ENCODE results near the gene RIN3.

The RIN3 gene

DNA sequence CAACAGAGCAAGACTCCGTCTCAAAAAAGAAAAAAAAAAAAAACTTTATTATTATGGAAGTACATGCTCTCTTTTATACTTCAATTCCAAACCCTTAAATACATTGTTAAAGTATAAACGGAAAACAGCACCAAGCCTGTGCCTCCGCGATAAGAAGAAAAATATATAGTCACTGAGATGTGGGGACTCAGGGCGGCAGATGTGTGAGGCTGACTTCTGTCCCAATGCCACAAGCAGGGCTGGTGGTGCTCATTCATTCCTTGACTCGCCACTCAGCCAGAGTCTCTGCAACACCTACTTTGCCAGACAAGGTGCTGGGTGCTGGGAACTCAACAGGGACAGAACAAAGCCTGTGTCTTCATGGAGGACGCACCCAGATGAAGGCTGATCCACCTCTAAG, 221.0 kb downstream of the RIN3 start:
- DNase-seq, result no peak

DNA sequence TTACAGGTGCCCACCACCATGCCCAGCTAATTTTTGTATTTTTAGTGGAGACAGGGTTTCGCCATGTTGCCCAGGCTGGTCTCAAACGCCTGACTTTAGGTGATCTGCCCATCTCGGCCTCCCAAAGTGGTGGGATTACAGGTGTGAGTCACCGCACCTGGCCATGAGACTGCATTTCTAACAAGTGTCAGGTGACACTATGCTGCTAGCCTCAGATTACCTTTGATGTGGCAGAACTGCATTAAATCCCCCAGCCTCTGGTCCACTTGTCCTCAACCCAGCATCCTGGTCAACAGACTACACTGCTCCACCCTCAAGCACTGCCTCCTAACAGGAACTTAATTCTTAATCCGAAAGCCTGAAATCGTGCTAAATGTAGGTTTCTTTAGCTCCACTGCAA, 221.8 kb downstream of the RIN3 start:
- no peak for DNase-seq

DNA sequence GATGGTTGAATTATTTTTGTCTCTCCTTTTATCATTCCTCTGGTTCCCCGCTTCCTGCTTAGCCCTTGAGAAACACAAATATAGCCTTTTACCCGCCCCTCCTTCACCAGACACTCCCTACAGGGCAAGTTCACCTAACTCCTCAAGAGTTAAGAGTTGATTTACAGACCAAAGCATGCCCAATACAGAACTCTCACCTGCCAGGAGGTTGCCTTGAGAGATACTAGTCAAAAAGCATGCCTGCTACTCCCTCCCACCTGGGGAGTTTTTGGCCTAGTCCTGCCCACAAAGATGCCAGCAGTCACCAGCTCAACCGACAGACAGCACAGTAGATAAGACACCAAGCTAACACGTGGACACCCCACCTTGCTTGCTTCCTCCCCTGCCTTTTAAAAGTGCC, 223.6 kb downstream of the RIN3 start:
- no peak for DNase-seq

DNA sequence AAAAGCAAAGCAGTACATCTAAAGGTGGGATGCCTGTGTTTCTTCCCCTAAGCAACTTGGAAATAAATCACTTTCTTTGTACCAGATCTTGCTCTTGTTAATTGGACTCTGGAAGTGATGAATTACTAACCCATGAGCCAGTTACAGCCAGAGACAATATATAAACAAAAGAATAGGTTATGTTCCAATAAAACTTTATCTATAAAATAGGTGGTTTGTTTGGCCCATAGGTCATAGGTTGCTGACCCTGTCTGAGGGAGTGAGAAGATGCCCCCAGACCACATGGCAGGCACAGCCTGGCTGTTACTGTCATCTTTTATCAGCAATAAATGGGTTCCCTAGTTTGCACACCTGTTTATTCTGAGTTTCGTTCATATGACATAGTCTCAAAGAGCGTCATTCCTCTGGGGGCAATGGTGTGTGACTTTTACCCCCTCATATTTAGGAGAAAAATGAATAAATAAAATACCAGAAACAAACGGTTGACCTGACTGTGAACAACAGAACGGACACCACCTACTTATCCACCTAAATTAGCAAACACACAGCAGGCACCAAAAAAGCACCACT, 224.1 kb downstream of the RIN3 start:
- no peak for DNase-seq

Measured in DMS153 (cell line).